ENCODE results near the gene SH3TC1.

The SH3TC1 gene

GRCh38 chr4:8244001-8244757, 45.1 kb downstream of the SH3TC1 start:
- DNase-seq (ENCODE audit: low read depth): no peak

GRCh38 chr4:8244931-8245460, 45.9 kb downstream of the SH3TC1 start:
- DNase-seq (ENCODE audit: low read depth): no peak

- DNase-seq (ENCODE audit: low read depth): no peak
Measured at GRCh38 chr4:8245884-8246833, 47.1 kb downstream of the SH3TC1 start.

- DNase-seq (ENCODE audit: low read depth): no peak
Measured at GRCh38 chr4:8247047-8247930, 48.2 kb downstream of the SH3TC1 start.

GRCh38 chr4:8248091-8248490, 49.0 kb downstream of the SH3TC1 start:
- peak; percentile 60 for DNase-seq (ENCODE audit: low read depth)

GRCh38 chr4:8250227-8250626, 51.1 kb downstream of the SH3TC1 start:
- no peak for DNase-seq (ENCODE audit: low read depth)

GRCh38 chr4:8250637-8251036, 51.5 kb downstream of the SH3TC1 start:
- no peak for DNase-seq (ENCODE audit: low read depth)

GRCh38 chr4:8251110-8251883, 52.2 kb downstream of the SH3TC1 start:
- DNase-seq (ENCODE audit: low read depth): no peak

GRCh38 chr4:8252301-8253173, 53.4 kb downstream of the SH3TC1 start:
- peak; percentile 92 for DNase-seq (ENCODE audit: low read depth)

- no peak for DNase-seq (ENCODE audit: low read depth)
Measured at GRCh38 chr4:8254076-8254475, 55.0 kb downstream of the SH3TC1 start.

GRCh38 chr4:8255698-8256441, 56.8 kb downstream of the SH3TC1 start:
- DNase-seq (ENCODE audit: low read depth): no peak

- no peak for DNase-seq (ENCODE audit: low read depth)
Measured at GRCh38 chr4:8257854-8258253, 58.8 kb downstream of the SH3TC1 start.

- DNase-seq (ENCODE audit: low read depth): no peak
Measured at GRCh38 chr4:8258552-8259212, 59.6 kb downstream of the SH3TC1 start.

GRCh38 chr4:8259743-8260430, 60.8 kb downstream of the SH3TC1 start:
- DNase-seq (ENCODE audit: low read depth): no peak

GRCh38 chr4:8260656-8261111, 61.6 kb downstream of the SH3TC1 start:
- peak; percentile 93 for DNase-seq (ENCODE audit: low read depth)

- peak; percentile 60 for DNase-seq (ENCODE audit: low read depth)
Measured at GRCh38 chr4:8261851-8262535, 62.9 kb downstream of the SH3TC1 start.

- DNase-seq (ENCODE audit: low read depth): no peak
Measured at GRCh38 chr4:8262637-8263322, 63.7 kb downstream of the SH3TC1 start.

Measured in iris pigment epithelial cell (primary cell).